Kidney epithelial cell (primary cell): ENCODE results near the gene THAP12. TPM values are rescaled to one million over a fixed set of nuclear protein-coding genes. Genes with fewer than 3 reads are reported as not detected.

Experiments used
- DNase-seq: peaks from one replicate; pipeline ENCODE4 v3.0.0-alpha.2; 2010; ENCODE audit warnings: low read depth
- H3K27me3 ChIP-seq: 2 replicates; pipeline ENCODE4 v1.6.0; 2011; ENCODE audit warnings: low read length; ENCODE audit not compliant: control insufficient read depth, insufficient read depth
- H3K36me3 ChIP-seq: 2 replicates; pipeline ENCODE4 v1.5.1; 2011; ENCODE audit warnings: low read length; ENCODE audit not compliant: control insufficient read depth, insufficient read depth
- H3K4me3 ChIP-seq: 2 replicates; pipeline ENCODE4 v1.5.1; 2011; ENCODE audit warnings: low read depth, mild to moderate bottlenecking, control low read depth, low read length
- CTCF ChIP-seq: IDR thresholded peaks from 2 replicates; pipeline ENCODE4 v1.5.1; 2011; ENCODE audit warnings: mild to moderate bottlenecking, moderate library complexity, low read length, control low read depth, inconsistent platforms; ENCODE audit not compliant: insufficient read depth, poor library complexity, severe bottlenecking
- total RNA-seq: library from RNA; depleted of rRNA; stranded (reverse); fragments of >200 nt; gene quantifications from 2 replicates; pipeline ENCODE4 v1.2.3, GENCODE V29; 2015

THAP12 gene
- total RNA-seq, 1 donor from 2014 or later = 35.3 TPM

GRCh38 chr11:76361374-76361773 lies 19.6 kb downstream of the THAP12 start:
- no peak for TF ChIP-seq CTCF
- H3K36me3 ChIP-seq = no peaks in the 10 kb centered on the region
- no peak overlapping the region for H3K4me3 ChIP-seq
- DNase-seq = no peak
- H3K27me3 ChIP-seq = no peaks in the 10 kb centered on the region

GRCh38 chr11:76355172-76355571 lies 25.8 kb downstream of the THAP12 start:
- DNase-seq = no peak
- TF ChIP-seq CTCF = no peak
- Histone ChIP-seq H3K4me3 (no peak overlapping the region), H3K36me3 (no peaks in the 10 kb centered on the region), H3K27me3 (no peaks in the 10 kb centered on the region)

- Histone ChIP-seq H3K4me3 (no peak overlapping the region), H3K27me3 (no peaks in the 10 kb centered on the region), H3K36me3 (no peaks in the 10 kb centered on the region)
- DNase-seq = no peak
- no peak for TF ChIP-seq CTCF
These were observed 32.6 kb downstream of the THAP12 start for GRCh38 chr11:76348348-76348747.

- TF ChIP-seq CTCF = no peak
- no peak for DNase-seq
These were observed 33.5 kb downstream of the THAP12 start for GRCh38 chr11:76347466-76347865.

GRCh38 chr11:76339221-76339620 lies 41.7 kb downstream of the THAP12 start:
- H3K27me3 ChIP-seq = peaks cover 2% of the 10 kb centered on the region

More at GRCh38 chr11:76347466-76347865, 33.5 kb downstream of the THAP12 start:
- Histone ChIP-seq H3K27me3 (no peaks in the 10 kb centered on the region), H3K36me3 (no peaks in the 10 kb centered on the region), H3K4me3 (no peak overlapping the region)

More at GRCh38 chr11:76339221-76339620, 41.7 kb downstream of the THAP12 start:
- Histone ChIP-seq H3K4me3 (no peak overlapping the region), H3K36me3 (no peaks in the 10 kb centered on the region)
- DNase-seq = no peak
- TF ChIP-seq CTCF = no peak
